ENCODE data around the gene TEKT1. TPM values are rescaled to one million over a fixed set of nuclear protein-coding genes. Genes with fewer than 3 reads are reported as not detected.

The TEKT1 gene
- total and polyA plus RNA-seq, 4 donors = 0.15 TPM; not detected in 3

- no peaks in the 10 kb centered on the region for H3K4me1 ChIP-seq (ENCODE audit: control insufficient read depth in 4 of 4, insufficient read depth in 4 of 4, low read length in 3 of 4)
- H3K9ac ChIP-seq (ENCODE audit: low read depth in 1 of 2, low read length in 2 of 2) = no peak overlapping the region
- H3K36me3 ChIP-seq (ENCODE audit: control insufficient read depth in 4 of 4, insufficient read depth in 3 of 4, low read depth in 1 of 4, low read length in 3 of 4) = no peaks in the 10 kb centered on the region
- no peak overlapping the region for H3K27ac ChIP-seq (ENCODE audit: low read depth in 1 of 2, low read length in 2 of 2)
- H3K9me3 ChIP-seq (ENCODE audit: control insufficient read depth in 4 of 4, low read length in 3 of 4) = no peaks in the 10 kb centered on the region
- no peak overlapping the region for H3K4me3 ChIP-seq (ENCODE audit: low read depth in 1 of 3, low read length in 3 of 3)
- H3K27me3 ChIP-seq (ENCODE audit: control insufficient read depth in 4 of 4, insufficient read depth in 4 of 4, low read length in 3 of 4) = no peaks in the 10 kb centered on the region
- DNase-seq (ENCODE audit: low spot score) = no peak
- TF ChIP-seq FOXA2 (IDR thresholded peaks at IDR 0.05) (no peak), JUND (IDR thresholded peaks at IDR 0.05) (no peak), CTCF (IDR thresholded peaks at IDR 0.05; ENCODE audit: low read depth, low read length, missing input control) (no peak), EGR1 (IDR thresholded peaks at IDR 0.05; ENCODE audit: low read depth in 2 of 2) (no peak), YY1 (IDR thresholded peaks at IDR 0.05) (no peak), HNF4A (conservative IDR thresholded peaks at IDR 0.05) (no peak), TAF1 (conservative IDR thresholded peaks at IDR 0.05) (no peak), FOXA1 (IDR thresholded peaks at IDR 0.05) (no peak), ZBTB33 (IDR thresholded peaks at IDR 0.05) (no peak), NR2F2 (IDR thresholded peaks at IDR 0.05) (no peak), RAD21 (IDR thresholded peaks at IDR 0.05) (no peak), HNF4G (IDR thresholded peaks at IDR 0.05) (no peak), SP1 (IDR thresholded peaks at IDR 0.05) (no peak), ATF3 (IDR thresholded peaks at IDR 0.05) (no peak), MAX (IDR thresholded peaks at IDR 0.05) (no peak), GABPA (IDR thresholded peaks at IDR 0.05 in 1 of 2, conservative IDR thresholded peaks at IDR 0.05 in 1 of 2) (no peak), REST (IDR thresholded peaks at IDR 0.05) (no peak), RXRA (IDR thresholded peaks at IDR 0.05) (no peak)
- WGBS = 89% methylated on average over 3 of the region's 3 CpGs
Observed at GRCh38 chr17:6872936-6873335, 41.4 kb upstream of the TEKT1 start.

All from liver (tissue), 9 donors.